Aorta (tissue), 5 donors: ENCODE results near the gene RNU7-1. TPM values are rescaled to one million over a fixed set of nuclear protein-coding genes. Genes with fewer than 3 reads are reported as not detected.

ENCODE experiments used
- ATAC-seq: fragments of 200-7000 bp; cut with Tn5 transposase; one replicate; pipeline ENCODE4 v1.9.1; 2022; ENCODE audit warnings: moderate library complexity; ENCODE audit not compliant: low FRiP score
- DNase-seq, 2 donors: peaks; one replicate each; pipeline ENCODE4 v3.0.0-alpha.2; 2020
- H3K27ac ChIP-seq, 2 donors: one replicate each; pipeline ENCODE4 v1.5.1; 2013; ENCODE audit warnings: low read length in 2 of 2, mild to moderate bottlenecking in 2 of 2, moderate library complexity in 2 of 2, control low read depth in 1 of 2, inconsistent platforms in 1 of 2, low read depth in 1 of 2
- H3K27me3 ChIP-seq, 2 donors: one replicate each; pipeline ENCODE4 v1.6.1; 2013; ENCODE audit warnings: control low read depth in 1 of 2, low read length in 1 of 2, mild to moderate bottlenecking in 1 of 2, moderate library complexity in 1 of 2; ENCODE audit not compliant: insufficient read depth in 2 of 2, control insufficient read depth in 1 of 2
- H3K36me3 ChIP-seq, 2 donors: one replicate each; pipeline ENCODE4 v1.6.1; 2013; ENCODE audit warnings: control low read depth in 1 of 2, low read length in 1 of 2, mild to moderate bottlenecking in 1 of 2; ENCODE audit not compliant: insufficient read depth in 2 of 2, control insufficient read depth in 1 of 2
- H3K4me1 ChIP-seq, 2 donors: one replicate each; pipeline ENCODE4 v1.6.1; 2013; ENCODE audit warnings: low read length in 2 of 2, control low read depth in 1 of 2, mild to moderate bottlenecking in 1 of 2, moderate library complexity in 1 of 2; ENCODE audit not compliant: insufficient read depth in 2 of 2, control insufficient read depth in 1 of 2
- H3K4me3 ChIP-seq, 2 donors: one replicate each; pipeline ENCODE4 v1.5.1; 2013; ENCODE audit warnings: low read length in 2 of 2, control low read depth in 1 of 2, mild to moderate bottlenecking in 1 of 2
- H3K9me3 ChIP-seq: one replicate; pipeline ENCODE4 v1.6.1; 2013; ENCODE audit warnings: mild to moderate bottlenecking, low read length; ENCODE audit not compliant: control insufficient read depth
- WGBS, 2 donors: extraction: QIAGEN DNeasy Blood & Tissue Kit; methylation state at CpG; one replicate each; pipeline ENCODE4 v1.1.7; 2013; 5-methylcytosine and 5-hydroxymethylcytosine counted together
- intact Hi-C, 2 donors: fragments of 100-400 bp; cut with DNase I; formaldehyde crosslinking; loops; one replicate each; pipeline versions ENCODE4 v1.14.2 to v1.15.0; 2022
- polyA plus RNA-seq, 2 donors: library from polyadenylated mRNA; stranded (reverse); fragments of 200-250 nt; gene quantifications; one replicate each; pipeline ENCODE4 v1.2.3, GENCODE V29; 2013
- total RNA-seq, 2 donors: library from RNA; stranded (reverse); fragmentation: NEBNext Ultra II Directional; extraction: Animal tissue kit (Norgen Biotek cat#: 25700); gene quantifications; one replicate each; pipeline ENCODE4 v1.2.1, GENCODE V29; 2021
- donor health status: healthy with polysubstance abuse.
- donor health status: Bipolar disorder and iron deficiency.
- donor health status: DM: no; HTN: no; CAD: no.
- donor health status: DM: no; HTN: no; CAD: no.
- donor health status: DM: yes; HTN: yes; CAD: no.

Gene RNU7-1
- total and polyA plus RNA-seq, 4 donors = not detected

GRCh38 chr12:6959805-6960592 lies 16.4 kb downstream of the RNU7-1 start:
- Histone ChIP-seq H3K36me3 (no peaks in the 10 kb centered on the region), H3K27me3 (no peaks in the 10 kb centered on the region), H3K4me3 (no peak overlapping the region), H3K9me3 (no peaks in the 10 kb centered on the region), H3K27ac (no peak overlapping the region), H3K4me1 (no peaks in the 10 kb centered on the region)
- WGBS, 2 donors = 91 to 95% methylated on average over 25 to 26 of the region's 26 CpGs
- DNase-seq (no peak), ATAC-seq (no peak)
- intact Hi-C loops = no loop called here

DNA sequence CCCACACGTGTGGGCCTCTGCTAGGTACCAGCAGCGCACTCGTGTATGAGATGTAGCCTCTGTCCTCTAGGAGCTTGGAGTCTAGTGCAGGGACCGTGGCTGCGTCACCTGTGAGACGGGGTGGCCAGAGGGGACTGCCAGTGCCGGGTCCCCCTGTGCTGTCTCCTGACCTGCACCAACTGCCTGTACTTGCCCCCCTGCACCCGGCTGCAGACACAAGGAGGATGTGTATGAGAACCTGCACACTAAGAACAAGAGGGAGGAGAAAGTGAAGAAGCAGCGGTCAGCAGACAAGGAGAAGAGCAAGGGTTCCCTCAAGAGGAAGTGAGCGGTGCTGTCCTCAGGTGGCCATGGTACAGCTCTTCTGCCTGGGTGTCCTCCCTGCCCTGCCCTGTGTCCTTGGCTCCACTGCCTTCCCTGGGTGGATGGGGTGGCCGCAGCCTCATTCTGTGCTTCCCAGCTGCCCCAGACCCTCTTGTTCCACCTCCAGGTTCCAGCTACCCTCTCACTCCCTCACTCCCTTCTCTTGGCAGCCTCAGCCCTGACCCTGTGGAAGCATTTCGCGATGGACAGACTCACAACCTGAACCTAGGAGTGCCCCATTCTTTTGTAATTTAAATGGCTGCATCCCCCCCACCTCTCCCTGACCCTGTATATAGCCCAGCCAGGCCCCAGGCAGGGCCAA lies 17.1 kb downstream of the RNU7-1 start:
- H3K36me3 ChIP-seq = no peaks in the 10 kb centered on the region
- no peaks in the 10 kb centered on the region for H3K4me1 ChIP-seq
- 82% methylated on average over 13 of the region's 13 CpGs for WGBS, 2 donors
- DNase-seq (no peak), ATAC-seq (no peak)
- H3K27me3 ChIP-seq = no peaks in the 10 kb centered on the region
- no peaks in the 10 kb centered on the region for H3K9me3 ChIP-seq
- intact Hi-C loops = no loop called here
- no peak overlapping the region for H3K27ac ChIP-seq
- H3K4me3 ChIP-seq = no peak overlapping the region

GRCh38 chr12:6961278-6961694 lies 17.7 kb downstream of the RNU7-1 start:
- H3K36me3 ChIP-seq = peaks cover 0 to 1% of the 10 kb centered on the region in 2 donors
- H3K9me3 ChIP-seq = no peaks in the 10 kb centered on the region
- intact Hi-C loops = no loop called here
- ATAC-seq = peak; percentile 34
- 53 to 59% methylated on average over 24 of the region's 24 CpGs for WGBS, 2 donors
- no peaks in the 10 kb centered on the region for H3K4me1 ChIP-seq
- H3K4me3 ChIP-seq = no peak overlapping the region
- no peaks in the 10 kb centered on the region for H3K27me3 ChIP-seq
- no peak overlapping the region for H3K27ac ChIP-seq
- peak in 1 of 2 donors; percentile 87 for DNase-seq

DNA sequence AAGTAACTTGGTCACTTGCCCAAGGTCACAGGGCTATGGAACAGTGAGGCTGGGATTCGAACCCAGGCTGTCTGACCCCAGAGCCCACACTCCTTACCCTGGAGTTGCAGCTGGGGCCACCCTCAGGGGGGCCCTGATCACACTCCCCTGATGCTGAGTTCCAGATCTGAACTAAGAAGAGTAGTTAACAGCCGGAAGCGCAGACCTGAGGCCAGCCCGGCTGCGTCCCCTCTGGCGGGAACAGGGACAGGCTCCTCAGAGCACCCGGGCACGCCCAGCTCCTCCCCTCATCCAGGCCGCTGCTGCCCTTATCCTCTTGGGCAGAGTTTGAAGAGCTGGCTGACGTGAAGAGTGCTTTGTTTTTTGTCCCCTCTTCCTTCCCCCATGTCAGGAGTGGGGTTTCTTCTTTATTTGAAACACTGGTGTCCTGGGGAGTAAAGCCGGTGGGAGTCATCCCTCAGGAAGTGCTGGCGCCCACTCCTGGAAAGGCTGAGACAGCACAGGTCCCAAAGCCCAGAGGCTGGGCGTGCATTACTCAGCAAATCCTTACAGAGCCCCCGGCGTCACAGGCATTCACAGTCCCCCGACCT lies 18.2 kb downstream of the RNU7-1 start:
- Histone ChIP-seq H3K9me3 (no peaks in the 10 kb centered on the region), H3K27me3 (no peaks in the 10 kb centered on the region), H3K4me3 (no peak overlapping the region), H3K27ac (no peak overlapping the region), H3K4me1 (no peaks in the 10 kb centered on the region), H3K36me3 (peaks cover 0 to 3% of the 10 kb centered on the region in 2 donors)
- no peak for ATAC-seq
- DNase-seq = peak in 1 of 2 donors; percentile 87
- WGBS, 2 donors = 19 to 28% methylated on average over 16 of the region's 16 CpGs
- intact Hi-C loops = no loop called here

DNA sequence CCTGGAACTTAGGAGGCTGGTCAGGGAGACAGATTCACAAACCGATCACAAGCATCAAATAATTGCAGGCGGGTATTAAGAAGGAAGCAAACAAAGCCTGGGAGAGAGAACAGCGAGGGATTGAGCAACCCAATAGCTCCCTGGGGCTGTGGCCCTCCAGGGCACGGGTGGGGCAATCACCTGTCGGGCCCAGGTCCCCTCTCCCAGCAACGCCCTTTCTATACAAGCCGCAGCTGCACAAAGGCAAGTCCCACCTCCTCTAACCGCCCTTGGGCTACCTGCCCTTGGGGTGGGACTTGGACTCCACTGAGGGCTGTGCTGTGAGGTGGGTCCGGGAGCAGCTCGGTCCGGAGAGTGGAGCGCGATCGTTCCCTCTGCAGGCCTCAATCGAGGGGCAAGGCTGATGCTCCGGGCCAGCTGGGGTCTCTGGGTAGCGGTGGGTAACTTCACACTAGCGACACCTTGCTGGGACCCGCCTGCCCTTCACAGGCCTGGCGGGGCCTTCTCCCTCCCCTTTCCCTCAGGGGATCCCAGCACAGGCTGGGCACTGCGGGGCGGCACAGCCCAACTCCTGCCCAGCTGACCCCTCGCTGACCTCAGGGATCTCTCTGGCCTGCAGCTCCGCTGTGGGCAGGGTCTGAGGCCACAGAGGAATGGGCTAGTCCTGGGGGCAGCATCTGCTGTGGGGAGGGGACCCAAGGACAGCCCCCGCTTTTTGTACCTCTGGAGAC lies 18.8 kb downstream of the RNU7-1 start:
- peaks cover 0 to 6% of the 10 kb centered on the region in 2 donors for H3K36me3 ChIP-seq
- intact Hi-C loops = no loop called here
- peak in 1 of 2 donors; percentile 69 for DNase-seq
- no peak overlapping the region for H3K27ac ChIP-seq
- 69 to 72% methylated on average over 23 to 25 of the region's 25 CpGs for WGBS, 2 donors
- H3K9me3 ChIP-seq = no peaks in the 10 kb centered on the region
- no peaks in the 10 kb centered on the region for H3K27me3 ChIP-seq
- H3K4me1 ChIP-seq = no peaks in the 10 kb centered on the region
- no peak overlapping the region for H3K4me3 ChIP-seq
- ATAC-seq = no peak

GRCh38 chr12:6963016-6963731 lies 19.6 kb downstream of the RNU7-1 start:
- H3K27me3 ChIP-seq = no peaks in the 10 kb centered on the region
- H3K9me3 ChIP-seq = no peaks in the 10 kb centered on the region
- H3K27ac ChIP-seq = no peak overlapping the region
- 72 to 73% methylated on average over 31 to 32 of the region's 32 CpGs for WGBS, 2 donors
- no peaks in the 10 kb centered on the region for H3K4me1 ChIP-seq
- no peak overlapping the region for H3K4me3 ChIP-seq
- intact Hi-C loops = no loop called here
- DNase-seq = peak in 1 of 2 donors; percentile 75
- no peak for ATAC-seq
- H3K36me3 ChIP-seq = peaks cover 0 to 6% of the 10 kb centered on the region in 2 donors

GRCh38 chr12:6963791-6964413 lies 20.3 kb downstream of the RNU7-1 start:
- no peak for ATAC-seq
- H3K27ac ChIP-seq = no peak overlapping the region

More at GRCh38 chr12:6963791-6964413, 20.3 kb downstream of the RNU7-1 start:
- Histone ChIP-seq H3K27me3 (no peaks in the 10 kb centered on the region), H3K36me3 (peaks cover 0 to 6% of the 10 kb centered on the region in 2 donors), H3K9me3 (no peaks in the 10 kb centered on the region), H3K4me3 (no peak overlapping the region), H3K4me1 (peaks cover 0 to 1% of the 10 kb centered on the region in 2 donors)
- 73 to 75% methylated on average over 17 of the region's 17 CpGs for WGBS, 2 donors
- intact Hi-C loops = loop anchor here (2.0 kb wide), 1 partner anchor 39 kb away; no protein-coding TSS in a partner anchor
- peak in 1 of 2 donors; percentile 76 for DNase-seq
